Measurements from ENCODE around the gene PPP5C. TPM values are rescaled to one million over a fixed set of nuclear protein-coding genes. Genes with fewer than 3 reads are reported as not detected.

PPP5C gene
- total RNA-seq, 4 donors from 2014 or later: 47.4 to 74.9 (median 62.8) TPM

DNA sequence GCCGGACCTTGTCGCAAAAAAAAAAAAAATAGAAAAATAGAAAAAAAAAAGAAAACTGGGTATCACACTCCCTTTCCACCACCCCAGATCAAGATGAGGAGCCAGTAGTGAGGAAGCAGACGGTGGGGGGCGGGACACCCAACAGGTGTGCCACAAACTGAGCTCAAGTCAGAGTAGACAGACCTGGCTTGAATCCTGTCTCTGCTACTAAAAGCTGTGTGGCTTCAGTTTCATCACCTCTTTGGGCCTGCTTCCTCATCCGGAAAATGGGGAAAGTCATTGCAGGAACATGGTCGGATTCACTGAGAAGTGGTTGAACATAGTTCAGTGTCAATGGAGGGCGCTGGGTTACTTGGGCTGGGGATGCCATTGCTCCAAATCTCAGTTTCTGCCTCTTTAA lies 47.2 kb upstream of the PPP5C start:
- TF ChIP-seq POLR2A (IDR thresholded peaks at IDR 0.05): no peak
- TF ChIP-seq, protein P1, sequence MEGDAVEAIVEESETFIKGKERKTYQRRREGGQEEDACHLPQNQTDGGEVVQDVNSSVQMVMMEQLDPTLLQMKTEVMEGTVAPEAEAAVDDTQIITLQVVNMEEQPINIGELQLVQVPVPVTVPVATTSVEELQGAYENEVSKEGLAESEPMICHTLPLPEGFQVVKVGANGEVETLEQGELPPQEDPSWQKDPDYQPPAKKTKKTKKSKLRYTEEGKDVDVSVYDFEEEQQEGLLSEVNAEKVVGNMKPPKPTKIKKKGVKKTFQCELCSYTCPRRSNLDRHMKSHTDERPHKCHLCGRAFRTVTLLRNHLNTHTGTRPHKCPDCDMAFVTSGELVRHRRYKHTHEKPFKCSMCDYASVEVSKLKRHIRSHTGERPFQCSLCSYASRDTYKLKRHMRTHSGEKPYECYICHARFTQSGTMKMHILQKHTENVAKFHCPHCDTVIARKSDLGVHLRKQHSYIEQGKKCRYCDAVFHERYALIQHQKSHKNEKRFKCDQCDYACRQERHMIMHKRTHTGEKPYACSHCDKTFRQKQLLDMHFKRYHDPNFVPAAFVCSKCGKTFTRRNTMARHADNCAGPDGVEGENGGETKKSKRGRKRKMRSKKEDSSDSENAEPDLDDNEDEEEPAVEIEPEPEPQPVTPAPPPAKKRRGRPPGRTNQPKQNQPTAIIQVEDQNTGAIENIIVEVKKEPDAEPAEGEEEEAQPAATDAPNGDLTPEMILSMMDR (IDR thresholded peaks at IDR 0.05 in 4 of 5, conservative IDR thresholded peaks at IDR 0.05 in 1 of 5): no peak
- H3K27me3 ChIP-seq: peaks cover 8 to 22% (median 21%) of the 10 kb centered on the region in 3 donors
- H3K9me3 ChIP-seq: no peaks in the 10 kb centered on the region
- in situ Hi-C loops (cut with MboI; ENCODE audit: low sequenced_read_pairs in 4 of 4) (loop anchor here in 1 of 4 donors (25.0 kb wide), 1 partner anchor 188 kb away; the partner anchor contains the start of gene PNMA8B), intact Hi-C loops (cut with DNase I; ENCODE audit: low total_unique reads) (loop anchor here (2.0 kb wide), 1 partner anchor 47 kb away; the partner anchor contains the start of gene PPP5C)
- DNase-seq (no peak), ATAC-seq (no peak)
- peak overlapping the region; percentile 54 to 63 (median 60) for H3K4me3 ChIP-seq
- H3K4me1 ChIP-seq: peaks cover 14 to 17% of the 10 kb centered on the region in 2 donors
- peak overlapping the region; percentile 77 to 89 (median 84) for H3K27ac ChIP-seq
- no peaks in the 10 kb centered on the region for H3K36me3 ChIP-seq

GRCh38 chr19:46303322-46303690 lies 43.6 kb upstream of the PPP5C start:
- H3K9me3 ChIP-seq: no peaks in the 10 kb centered on the region
- H3K36me3 ChIP-seq: no peaks in the 10 kb centered on the region
- TF ChIP-seq, protein P1 (IDR thresholded peaks at IDR 0.05 in 4 of 5, conservative IDR thresholded peaks at IDR 0.05 in 1 of 5): no peak
- TF ChIP-seq POLR2A (IDR thresholded peaks at IDR 0.05): no peak
- intact Hi-C loops (cut with DNase I; ENCODE audit: low total_unique reads) (no loop called here), in situ Hi-C loops (cut with MboI; ENCODE audit: low sequenced_read_pairs in 4 of 4) (no loop called here)
- peaks cover 7 to 14% of the 10 kb centered on the region in 2 donors for H3K4me1 ChIP-seq
- DNase-seq (no peak), ATAC-seq (no peak)
- H3K27ac ChIP-seq: peak overlapping the region; percentile 77 to 89 (median 84)
- H3K27me3 ChIP-seq: peaks cover 0 to 7% (median 6%) of the 10 kb centered on the region in 3 donors
- H3K4me3 ChIP-seq: no peak overlapping the region

DNA sequence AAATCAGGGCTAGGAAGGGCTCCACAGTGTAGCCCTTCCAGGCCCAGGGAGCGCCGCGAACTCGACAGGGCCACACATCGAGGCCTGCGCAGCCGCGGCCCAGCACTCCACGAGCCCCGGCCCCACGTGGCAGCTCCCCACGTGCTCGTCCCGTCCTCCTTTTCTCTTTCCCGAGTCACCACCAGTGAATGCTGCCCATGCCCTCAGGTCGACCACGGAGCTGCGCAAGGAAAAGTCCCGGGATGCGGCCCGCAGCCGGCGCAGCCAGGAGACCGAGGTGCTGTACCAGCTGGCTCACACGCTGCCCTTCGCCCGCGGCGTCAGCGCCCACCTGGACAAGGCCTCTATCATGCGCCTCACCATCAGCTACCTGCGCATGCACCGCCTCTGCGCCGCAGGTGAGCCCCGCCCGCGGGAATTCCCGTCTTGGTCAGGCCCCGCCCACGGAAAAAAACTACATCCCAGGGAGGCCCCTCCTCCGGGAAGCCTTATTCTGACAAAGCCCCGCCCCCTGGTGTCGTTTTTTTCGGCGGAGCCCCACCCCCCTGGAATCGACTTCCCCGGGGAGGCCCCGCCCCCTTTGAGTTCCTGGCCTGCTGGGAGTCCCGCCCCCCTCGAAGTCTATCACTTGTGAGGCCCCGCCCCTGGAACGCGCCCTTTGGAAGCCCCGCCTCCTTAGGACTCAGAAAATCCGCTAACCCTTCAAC lies 43.0 kb upstream of the PPP5C start:
- H3K9me3 ChIP-seq: no peaks in the 10 kb centered on the region
- intact Hi-C loops (cut with DNase I; ENCODE audit: low total_unique reads) (no loop called here), in situ Hi-C loops (cut with MboI; ENCODE audit: low sequenced_read_pairs in 4 of 4) (no loop called here)
- DNase-seq (no peak), ATAC-seq (no peak)
- TF ChIP-seq, protein P1 (IDR thresholded peaks at IDR 0.05 in 4 of 5, conservative IDR thresholded peaks at IDR 0.05 in 1 of 5): no peak
- TF ChIP-seq POLR2A (IDR thresholded peaks at IDR 0.05): no peak
- H3K4me3 ChIP-seq: no peak overlapping the region
- H3K4me1 ChIP-seq: peaks cover 2 to 11% of the 10 kb centered on the region in 2 donors
- no peaks in the 10 kb centered on the region for H3K36me3 ChIP-seq
- H3K27me3 ChIP-seq: peaks cover 0 to 4% (median 3%) of the 10 kb centered on the region in 3 donors
- peak overlapping the region; percentile 77 to 89 (median 84) for H3K27ac ChIP-seq

DNA sequence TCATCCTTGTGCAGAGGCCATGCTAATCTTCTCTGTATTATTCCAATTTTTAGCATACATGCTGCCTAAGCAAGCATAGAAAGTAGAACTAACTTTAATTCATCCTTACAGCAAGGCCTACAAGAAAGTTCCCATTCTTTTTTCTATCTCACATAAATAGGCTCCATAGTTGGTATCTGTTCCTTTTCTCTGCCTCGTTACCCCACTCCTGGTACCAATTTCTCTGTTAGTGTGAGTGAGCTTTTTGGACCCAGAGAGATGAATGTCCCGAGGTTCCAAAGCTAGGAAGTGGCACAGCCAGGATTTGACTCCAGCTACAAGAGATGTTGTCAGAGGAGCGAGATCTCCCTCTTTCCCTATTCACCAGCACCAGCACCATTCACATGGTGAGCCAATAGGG lies 40.4 kb upstream of the PPP5C start:
- Histone ChIP-seq H3K27ac (no peak overlapping the region), H3K27me3 (no peaks in the 10 kb centered on the region), H3K4me3 (no peak overlapping the region), H3K9me3 (no peaks in the 10 kb centered on the region), H3K4me1 (no peaks in the 10 kb centered on the region), H3K36me3 (peaks cover 0 to 1% of the 10 kb centered on the region in 2 donors)
- in situ Hi-C loops (cut with MboI; ENCODE audit: low sequenced_read_pairs in 4 of 4): no loop called here
- DNase-seq: no peak
- intact Hi-C loops (cut with DNase I; ENCODE audit: low total_unique reads): no loop called here
- TF ChIP-seq POLR2A (IDR thresholded peaks at IDR 0.05): no peak
- TF ChIP-seq, protein P1 (IDR thresholded peaks at IDR 0.05 in 4 of 5, conservative IDR thresholded peaks at IDR 0.05 in 1 of 5): no peak
- ATAC-seq: no peak

Measured in gastrocnemius medialis (tissue), 4 donors.